ENCODE measurements around the gene KRTAP6-3. TPM values are rescaled to one million over a fixed set of nuclear protein-coding genes. Genes with fewer than 3 reads are reported as not detected.

KRTAP6-3 gene
- total RNA-seq, 2 donors from 2014 or later = not detected

DNA sequence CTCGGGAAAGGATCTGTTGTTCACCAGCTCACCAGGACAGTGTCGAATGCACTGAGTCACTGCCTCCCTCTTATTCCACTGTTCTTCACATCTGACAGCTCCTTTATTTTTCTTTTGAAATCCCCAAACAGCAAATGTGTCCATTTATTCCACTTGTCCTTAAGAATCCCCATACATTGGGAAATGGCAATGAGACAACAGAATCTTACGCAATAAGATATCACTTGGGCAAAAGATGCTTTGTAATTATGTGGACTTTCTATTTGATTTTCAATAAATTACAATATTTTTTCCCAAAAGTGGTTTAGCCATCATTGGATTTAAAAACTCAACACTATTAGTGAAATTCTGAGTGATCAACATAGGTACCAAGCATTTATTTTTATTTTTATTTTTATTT lies 46.4 kb downstream of the KRTAP6-3 start:
- Mint-ChIP-seq H3K4me1 (no peaks in the 10 kb centered on the region), H3K4me3 (no peak overlapping the region), H3K36me3 (ENCODE audit: low read depth) (no peaks in the 10 kb centered on the region), H3K9me3 (peaks cover 36% of the 10 kb centered on the region), H3K27ac (no peak overlapping the region), H3K27me3 (ENCODE audit: insufficient read depth) (peaks cover 1% of the 10 kb centered on the region)
- Histone ChIP-seq H3K27ac (ENCODE audit: low read depth, low read length) (no peak overlapping the region), H3K4me3 (ENCODE audit: low read length) (no peak overlapping the region), H3K9me3 (ENCODE audit: control insufficient read depth, low read length) (no peaks in the 10 kb centered on the region), H3K9ac (ENCODE audit: extremely low read depth, low read length, poor library complexity, severe bottlenecking) (no peak overlapping the region), H3K36me3 (ENCODE audit: control insufficient read depth, insufficient read depth, low read length) (no peaks in the 10 kb centered on the region), H3K27me3 (ENCODE audit: control insufficient read depth, insufficient read depth, low read length, poor library complexity, severe bottlenecking) (no peaks in the 10 kb centered on the region), H3K4me1 (ENCODE audit: control insufficient read depth, insufficient read depth, low read length) (no peaks in the 10 kb centered on the region)
- no peak for DNase-seq
- 58 to 92% methylated on average over 2 of the region's 3 CpGs for WGBS, 2 experiments (ENCODE audit: insufficient coverage in 1 of 2, insufficient read length in 1 of 2)
- TF ChIP-seq, protein P1, sequence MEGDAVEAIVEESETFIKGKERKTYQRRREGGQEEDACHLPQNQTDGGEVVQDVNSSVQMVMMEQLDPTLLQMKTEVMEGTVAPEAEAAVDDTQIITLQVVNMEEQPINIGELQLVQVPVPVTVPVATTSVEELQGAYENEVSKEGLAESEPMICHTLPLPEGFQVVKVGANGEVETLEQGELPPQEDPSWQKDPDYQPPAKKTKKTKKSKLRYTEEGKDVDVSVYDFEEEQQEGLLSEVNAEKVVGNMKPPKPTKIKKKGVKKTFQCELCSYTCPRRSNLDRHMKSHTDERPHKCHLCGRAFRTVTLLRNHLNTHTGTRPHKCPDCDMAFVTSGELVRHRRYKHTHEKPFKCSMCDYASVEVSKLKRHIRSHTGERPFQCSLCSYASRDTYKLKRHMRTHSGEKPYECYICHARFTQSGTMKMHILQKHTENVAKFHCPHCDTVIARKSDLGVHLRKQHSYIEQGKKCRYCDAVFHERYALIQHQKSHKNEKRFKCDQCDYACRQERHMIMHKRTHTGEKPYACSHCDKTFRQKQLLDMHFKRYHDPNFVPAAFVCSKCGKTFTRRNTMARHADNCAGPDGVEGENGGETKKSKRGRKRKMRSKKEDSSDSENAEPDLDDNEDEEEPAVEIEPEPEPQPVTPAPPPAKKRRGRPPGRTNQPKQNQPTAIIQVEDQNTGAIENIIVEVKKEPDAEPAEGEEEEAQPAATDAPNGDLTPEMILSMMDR (conservative IDR thresholded peaks at IDR 0.05) = no peak

DNA sequence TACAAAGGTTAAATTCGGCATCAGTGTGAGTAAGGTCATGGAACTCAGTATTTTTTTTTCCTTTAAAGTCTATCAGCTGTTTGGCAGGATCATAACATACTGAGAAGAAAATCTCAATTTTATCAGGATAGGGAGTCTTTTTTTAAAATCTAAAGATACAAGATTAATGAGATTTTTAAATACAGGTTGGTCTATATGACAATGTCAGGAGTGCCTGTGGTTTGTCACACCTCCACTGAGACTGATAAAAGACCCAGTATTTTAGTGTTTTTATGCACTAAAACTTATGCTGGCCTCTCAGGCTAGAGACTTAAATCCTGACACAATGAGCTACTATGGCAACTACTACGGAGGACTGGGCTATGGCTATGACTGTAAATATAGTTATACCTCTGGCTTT lies 50.3 kb downstream of the KRTAP6-3 start, which contains the start of gene KRTAP20-3:
Gene KRTAP20-3, plus strand, starts transcription at position 301 of the 400 bp plus-strand sequence.
- no peak within 1 kb of the TSS for H3K27ac Mint-ChIP-seq
- Histone ChIP-seq H3K4me3 (ENCODE audit: low read length) (no peak within 1 kb of the TSS), H3K9me3 (ENCODE audit: control insufficient read depth, low read length) (no peaks in the 10 kb centered on the region), H3K4me1 (ENCODE audit: control insufficient read depth, insufficient read depth, low read length) (no peaks in the 10 kb centered on the region), H3K27me3 (ENCODE audit: control insufficient read depth, insufficient read depth, low read length, poor library complexity, severe bottlenecking) (no peaks in the 10 kb centered on the region), H3K9ac (ENCODE audit: extremely low read depth, low read length, poor library complexity, severe bottlenecking) (no peak within 1 kb of the TSS), H3K27ac (ENCODE audit: low read depth, low read length) (no peak within 1 kb of the TSS), H3K36me3 (ENCODE audit: control insufficient read depth, insufficient read depth, low read length) (no peaks in the 10 kb centered on the region)
- no peaks in the 10 kb centered on the region for H3K36me3 Mint-ChIP-seq (ENCODE audit: low read depth)
- peaks cover 1% of the 10 kb centered on the region for H3K27me3 Mint-ChIP-seq (ENCODE audit: insufficient read depth)
- TF ChIP-seq, protein P1 (conservative IDR thresholded peaks at IDR 0.05) = no peak
- H3K4me1 Mint-ChIP-seq = no peaks in the 10 kb centered on the region
- no peak for DNase-seq
- WGBS, 2 experiments (ENCODE audit: insufficient coverage in 1 of 2, insufficient read length in 1 of 2) = 98% methylated on average over 2 of the region's 2 CpGs; no CpG with 5 or more reads in 1 of the 2 experiments
- no peak within 1 kb of the TSS for H3K4me3 Mint-ChIP-seq
- peaks cover 48% of the 10 kb centered on the region for H3K9me3 Mint-ChIP-seq

Other genes starting within 250 kb of the KRTAP6-3 start
- gene KRTAP23-1, start 243.8 kb upstream of the KRTAP6-3 start, total RNA-seq = not detected
- gene KRTAP13-2, start 220.2 kb upstream of the KRTAP6-3 start, total RNA-seq = not detected
- not detected for gene KRTAP13-1, start 196.4 kb upstream of the KRTAP6-3 start, total RNA-seq
- not detected for gene KRTAP13-3, start 166.5 kb upstream of the KRTAP6-3 start, total RNA-seq
- not detected for gene KRTAP13-4, start 162.2 kb upstream of the KRTAP6-3 start, total RNA-seq
- gene KRTAP15-1, start 152.2 kb upstream of the KRTAP6-3 start, total RNA-seq = not detected
- not detected for gene KRTAP19-1, start 112.1 kb upstream of the KRTAP6-3 start, total RNA-seq
- gene KRTAP19-2, start 105.0 kb upstream of the KRTAP6-3 start, total RNA-seq = not detected
- gene KRTAP19-3, start 100.4 kb upstream of the KRTAP6-3 start, total RNA-seq = not detected
- not detected for gene KRTAP19-4, start 95.3 kb upstream of the KRTAP6-3 start, total RNA-seq
- not detected for gene KRTAP19-5, start 90.3 kb upstream of the KRTAP6-3 start, total RNA-seq
- not detected for gene KRTAP19-6, start 50.6 kb upstream of the KRTAP6-3 start, total RNA-seq
- gene KRTAP19-7, start 31.1 kb upstream of the KRTAP6-3 start, total RNA-seq = not detected
- not detected for gene KRTAP22-2, start 2.0 kb upstream of the KRTAP6-3 start, total RNA-seq
- gene KRTAP6-2, start 6.5 kb downstream of the KRTAP6-3 start, total RNA-seq = not detected
- gene KRTAP22-1, start 8.6 kb downstream of the KRTAP6-3 start, total RNA-seq = not detected
- gene KRTAP6-1, start 21.5 kb downstream of the KRTAP6-3 start, total RNA-seq = not detected
- gene KRTAP20-1, start 24.0 kb downstream of the KRTAP6-3 start, total RNA-seq = not detected
- gene KRTAP20-4, start 28.2 kb downstream of the KRTAP6-3 start, total RNA-seq = not detected
- gene KRTAP20-2, start 42.8 kb downstream of the KRTAP6-3 start, total RNA-seq = not detected
- not detected for gene KRTAP20-3, start 50.4 kb downstream of the KRTAP6-3 start, total RNA-seq
- gene KRTAP21-3, start 126.3 kb downstream of the KRTAP6-3 start, total RNA-seq = not detected
- not detected for gene KRTAP21-2, start 154.8 kb downstream of the KRTAP6-3 start, total RNA-seq
- not detected for gene KRTAP21-1, start 163.0 kb downstream of the KRTAP6-3 start, total RNA-seq
- not detected for gene KRTAP8-1, start 220.8 kb downstream of the KRTAP6-3 start, total RNA-seq
- not detected for gene KRTAP7-1, start 237.3 kb downstream of the KRTAP6-3 start, total RNA-seq